OCI-LY1 (cell line): Measurements from ENCODE around the gene CLSTN2.

Source experiments
- EZH2 ChIP-seq: fragments of 200-600 bp; sonication (generic), shearing (Covaris generic); IDR thresholded peaks from 2 replicates; pipeline ENCODE4 v1.8.0; 2017; ENCODE audit warnings: borderline replicate concordance, mixed run types, mild to moderate bottlenecking, antibody characterized with exemption, low read length, moderate library complexity, mixed read lengths
- TF ChIP-seq, protein P1 (sequence below): fragments of 200-600 bp; sonication (generic), shearing (Covaris generic); IDR thresholded peaks from 2 replicates; pipeline ENCODE4 v1.5.1; 2017; ENCODE audit warnings: mild to moderate bottlenecking, antibody characterized with exemption, low read length, moderate library complexity, mixed read lengths

DNA sequence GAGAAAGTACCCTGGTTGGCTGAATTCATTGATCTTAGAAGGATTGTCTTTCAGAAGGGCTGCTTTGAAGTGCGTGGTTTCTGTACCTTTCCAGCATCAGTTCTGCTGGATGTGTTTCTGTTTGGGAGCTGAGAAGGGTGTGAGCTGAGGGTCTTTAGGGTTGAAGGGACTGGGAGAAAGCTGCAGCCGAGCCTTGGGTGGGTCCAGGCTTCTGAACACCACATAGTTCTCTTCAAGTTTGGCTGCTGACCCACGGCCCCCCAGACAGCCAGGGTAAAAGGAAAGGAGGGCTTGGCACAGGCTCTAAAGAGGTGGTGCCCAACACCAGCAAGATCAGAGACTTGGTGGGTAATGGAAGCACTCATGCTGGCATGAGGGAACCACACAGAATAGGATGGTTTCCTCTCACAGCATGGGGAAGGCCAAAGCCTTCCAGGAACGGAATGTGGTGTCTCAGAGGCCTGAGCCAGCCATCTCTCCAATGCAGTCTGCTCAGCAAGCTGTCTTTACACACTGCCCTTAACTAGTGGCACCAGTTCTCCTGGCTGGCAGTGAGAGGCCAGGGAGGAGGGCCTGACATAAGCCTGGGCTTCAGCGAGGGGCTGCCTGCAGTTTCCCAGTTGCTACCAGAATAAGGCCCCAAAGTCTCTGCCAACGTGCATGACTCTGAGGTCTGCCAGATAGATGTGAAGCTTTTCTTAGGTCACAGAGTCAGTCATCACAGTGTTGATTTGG lies 503.9 kb downstream of the CLSTN2 start:
- TF ChIP-seq, protein P1, sequence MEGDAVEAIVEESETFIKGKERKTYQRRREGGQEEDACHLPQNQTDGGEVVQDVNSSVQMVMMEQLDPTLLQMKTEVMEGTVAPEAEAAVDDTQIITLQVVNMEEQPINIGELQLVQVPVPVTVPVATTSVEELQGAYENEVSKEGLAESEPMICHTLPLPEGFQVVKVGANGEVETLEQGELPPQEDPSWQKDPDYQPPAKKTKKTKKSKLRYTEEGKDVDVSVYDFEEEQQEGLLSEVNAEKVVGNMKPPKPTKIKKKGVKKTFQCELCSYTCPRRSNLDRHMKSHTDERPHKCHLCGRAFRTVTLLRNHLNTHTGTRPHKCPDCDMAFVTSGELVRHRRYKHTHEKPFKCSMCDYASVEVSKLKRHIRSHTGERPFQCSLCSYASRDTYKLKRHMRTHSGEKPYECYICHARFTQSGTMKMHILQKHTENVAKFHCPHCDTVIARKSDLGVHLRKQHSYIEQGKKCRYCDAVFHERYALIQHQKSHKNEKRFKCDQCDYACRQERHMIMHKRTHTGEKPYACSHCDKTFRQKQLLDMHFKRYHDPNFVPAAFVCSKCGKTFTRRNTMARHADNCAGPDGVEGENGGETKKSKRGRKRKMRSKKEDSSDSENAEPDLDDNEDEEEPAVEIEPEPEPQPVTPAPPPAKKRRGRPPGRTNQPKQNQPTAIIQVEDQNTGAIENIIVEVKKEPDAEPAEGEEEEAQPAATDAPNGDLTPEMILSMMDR: no peak
- no peak for TF ChIP-seq EZH2
